Smooth muscle cell (in vitro differentiated cells): ENCODE results near the gene GLRX5. TPM values are rescaled to one million over a fixed set of nuclear protein-coding genes. Genes with fewer than 3 reads are reported as not detected.

ENCODE experiments used
- DNase-seq: peaks from one replicate; lab custom pipeline; 2025; ENCODE audit not compliant: unreplicated experiment; lab: John Stamatoyannopoulos, UW
- H2AFZ ChIP-seq: fragments of 200-600 bp; sonication (generic); 2 replicates; pipeline ENCODE4 v1.6.0; 2016; ENCODE audit warnings: antibody characterized with exemption, low read depth, mild to moderate bottlenecking
- H3F3A ChIP-seq: fragments of 200-600 bp; sonication (generic); 2 replicates; pipeline ENCODE4 v1.6.0; 2017; ENCODE audit warnings: antibody characterized with exemption, low read depth
- H3K27ac ChIP-seq: fragments of 200-600 bp; sonication (generic); 2 replicates; pipeline ENCODE4 v1.5.1; 2016; ENCODE audit warnings: low read depth, mild to moderate bottlenecking
- H3K27me3 ChIP-seq: fragments of 200-600 bp; sonication (generic); 2 replicates; pipeline ENCODE4 v1.6.1; 2016; ENCODE audit warnings: low read depth, mild to moderate bottlenecking
- H3K36me3 ChIP-seq: fragments of 200-600 bp; sonication (generic); 2 replicates; pipeline ENCODE4 v1.5.1; 2016; ENCODE audit warnings: low read depth
- H3K4me1 ChIP-seq: fragments of 200-600 bp; sonication (generic); 2 replicates; pipeline ENCODE4 v1.5.1; 2016; ENCODE audit warnings: low read depth
- H3K4me2 ChIP-seq: fragments of 200-600 bp; sonication (generic); 2 replicates; pipeline ENCODE4 v1.6.0; 2016; ENCODE audit warnings: mild to moderate bottlenecking
- H3K4me3 ChIP-seq: fragments of 200-600 bp; sonication (generic); 2 replicates; pipeline ENCODE4 v1.5.1; 2016; ENCODE audit warnings: mild to moderate bottlenecking
- H3K79me2 ChIP-seq: fragments of 200-600 bp; sonication (generic); 2 replicates; pipeline ENCODE4 v1.6.0; 2016; ENCODE audit warnings: low read depth, mild to moderate bottlenecking
- H3K9ac ChIP-seq: fragments of 200-600 bp; sonication (generic); 2 replicates; pipeline ENCODE4 v1.6.0; 2016; ENCODE audit warnings: low read depth
- H3K9me3 ChIP-seq: fragments of 200-600 bp; sonication (generic); replicated peaks from 2 replicates; pipeline ENCODE4 v1.5.1; 2016; ENCODE audit warnings: low read depth
- H4K20me1 ChIP-seq: fragments of 200-600 bp; sonication (generic); 2 replicates; pipeline ENCODE4 v1.6.0; 2016; ENCODE audit warnings: low read depth
- WGBS: methylation state at CpG from one replicate; pipeline ENCODE4 v1.1.7; 2016; ENCODE audit warnings: low lambda C conversion rate; 5-methylcytosine and 5-hydroxymethylcytosine counted together
- polyA plus RNA-seq: library from polyadenylated mRNA; unstranded; fragments of >200 nt; fragmentation: Nextera tagmentation; extraction: Ambion mirVana; gene quantifications from 2 replicates; pipeline ENCODE4 v1.2.1, GENCODE V29; 2016
- total RNA-seq: library from RNA; depleted of rRNA; stranded (reverse); fragments of >200 nt; gene quantifications from 2 replicates; pipeline ENCODE4 v1.2.3, GENCODE V29; 2014
- TF ChIP-seq, protein P1 (sequence below): fragments of 200-600 bp; sonication (generic); IDR thresholded peaks from 2 replicates; pipeline ENCODE4 v1.5.1; 2017; ENCODE audit warnings: borderline replicate concordance, mild to moderate bottlenecking, antibody characterized with exemption; ENCODE audit not compliant: insufficient read depth, poor library complexity, severe bottlenecking

GLRX5 gene
- total and polyA plus RNA-seq, 2 experiments from 2014 or later: 42.4 to 79.8 TPM

- no peak overlapping the region for H3K4me2 ChIP-seq
- no peak overlapping the region for H3K4me3 ChIP-seq
- peaks cover 13% of the 10 kb centered on the region for H3K4me1 ChIP-seq
- H3K27ac ChIP-seq: no peak overlapping the region
- 87% methylated on average over 5 of the region's 5 CpGs for WGBS
- no peak for DNase-seq
- peaks cover 36% of the 10 kb centered on the region for H3K79me2 ChIP-seq
- peaks cover 8% of the 10 kb centered on the region for H4K20me1 ChIP-seq
- peaks cover 30% of the 10 kb centered on the region for H3F3A ChIP-seq
- no peaks in the 10 kb centered on the region for H3K27me3 ChIP-seq
- no peaks in the 10 kb centered on the region for H3K9me3 ChIP-seq
- TF ChIP-seq, protein P1, sequence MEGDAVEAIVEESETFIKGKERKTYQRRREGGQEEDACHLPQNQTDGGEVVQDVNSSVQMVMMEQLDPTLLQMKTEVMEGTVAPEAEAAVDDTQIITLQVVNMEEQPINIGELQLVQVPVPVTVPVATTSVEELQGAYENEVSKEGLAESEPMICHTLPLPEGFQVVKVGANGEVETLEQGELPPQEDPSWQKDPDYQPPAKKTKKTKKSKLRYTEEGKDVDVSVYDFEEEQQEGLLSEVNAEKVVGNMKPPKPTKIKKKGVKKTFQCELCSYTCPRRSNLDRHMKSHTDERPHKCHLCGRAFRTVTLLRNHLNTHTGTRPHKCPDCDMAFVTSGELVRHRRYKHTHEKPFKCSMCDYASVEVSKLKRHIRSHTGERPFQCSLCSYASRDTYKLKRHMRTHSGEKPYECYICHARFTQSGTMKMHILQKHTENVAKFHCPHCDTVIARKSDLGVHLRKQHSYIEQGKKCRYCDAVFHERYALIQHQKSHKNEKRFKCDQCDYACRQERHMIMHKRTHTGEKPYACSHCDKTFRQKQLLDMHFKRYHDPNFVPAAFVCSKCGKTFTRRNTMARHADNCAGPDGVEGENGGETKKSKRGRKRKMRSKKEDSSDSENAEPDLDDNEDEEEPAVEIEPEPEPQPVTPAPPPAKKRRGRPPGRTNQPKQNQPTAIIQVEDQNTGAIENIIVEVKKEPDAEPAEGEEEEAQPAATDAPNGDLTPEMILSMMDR: no peak
- no peak overlapping the region for H2AFZ ChIP-seq
- no peak overlapping the region for H3K9ac ChIP-seq
- H3K36me3 ChIP-seq: no peaks in the 10 kb centered on the region
Measured at GRCh38 chr14:95525999-95526398, 8.9 kb upstream of the GLRX5 start.

DNA sequence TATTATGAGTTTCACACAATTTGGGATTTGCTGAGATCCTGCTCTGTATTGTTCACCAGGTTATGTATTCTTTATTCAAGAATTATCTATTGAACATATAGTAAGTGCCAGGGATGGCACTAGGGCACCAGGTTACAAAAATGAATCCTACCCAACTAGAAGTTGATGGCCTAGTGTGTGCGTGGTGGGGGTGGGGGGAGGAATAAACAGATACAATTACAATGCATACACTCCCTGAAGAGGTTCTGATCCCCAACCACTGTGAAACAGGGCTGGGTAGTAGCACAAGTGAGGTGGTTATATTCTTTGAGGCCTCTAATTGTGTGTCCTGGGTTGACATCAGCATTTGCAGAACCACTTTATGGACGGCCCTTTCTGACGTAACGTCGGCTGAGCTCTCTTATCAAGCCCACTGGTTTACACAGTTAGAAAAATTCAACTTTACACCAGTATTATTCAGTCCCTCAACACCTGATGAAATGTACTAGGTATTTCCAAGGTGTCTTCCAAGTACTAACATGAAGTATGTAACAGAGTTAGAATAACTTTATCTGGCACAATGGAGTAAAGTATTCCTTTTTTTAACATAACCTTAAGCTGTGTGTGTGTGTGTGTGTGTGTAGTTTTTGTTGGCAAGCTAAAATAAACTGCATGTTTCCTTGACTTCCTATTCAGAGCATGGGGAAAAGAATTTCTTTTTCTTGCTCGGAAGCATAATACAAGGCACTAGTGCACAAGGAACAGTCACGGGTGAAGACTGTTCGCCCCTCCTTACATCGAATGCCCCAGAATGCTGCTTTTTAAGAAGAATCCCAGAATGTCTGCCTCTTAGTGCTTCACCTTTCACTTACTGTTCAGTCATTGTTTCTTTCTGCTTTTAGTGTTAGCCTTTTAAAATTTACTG lies 8.1 kb upstream of the GLRX5 start:
- WGBS: 68% methylated on average over 9 of the region's 9 CpGs
- Histone ChIP-seq H3K79me2 (peaks cover 38% of the 10 kb centered on the region), H3K27ac (peak overlapping the region; percentile 64), H3K27me3 (no peaks in the 10 kb centered on the region), H3K9me3 (no peaks in the 10 kb centered on the region), H3K4me2 (peak overlapping the region; percentile 59), H3K36me3 (no peaks in the 10 kb centered on the region), H3F3A (peaks cover 37% of the 10 kb centered on the region), H2AFZ (no peak overlapping the region), H3K9ac (no peak overlapping the region), H3K4me3 (no peak overlapping the region), H4K20me1 (peaks cover 11% of the 10 kb centered on the region), H3K4me1 (peaks cover 18% of the 10 kb centered on the region)
- DNase-seq: no peak
- TF ChIP-seq, protein P1: no peak

GRCh38 chr14:95527387-95528002 lies 7.4 kb upstream of the GLRX5 start:
- H3K4me3 ChIP-seq: no peak overlapping the region
- no peak overlapping the region for H2AFZ ChIP-seq
- no peak overlapping the region for H3K9ac ChIP-seq

More at GRCh38 chr14:95527387-95528002, 7.4 kb upstream of the GLRX5 start:
- 70% methylated on average over 4 of the region's 4 CpGs for WGBS
- H3K27ac ChIP-seq: peak overlapping the region; percentile 64
- H4K20me1 ChIP-seq: peaks cover 11% of the 10 kb centered on the region
- no peaks in the 10 kb centered on the region for H3K27me3 ChIP-seq
- no peaks in the 10 kb centered on the region for H3K36me3 ChIP-seq
- TF ChIP-seq, protein P1: peak; percentile 79
- H3F3A ChIP-seq: peaks cover 34% of the 10 kb centered on the region
- no peaks in the 10 kb centered on the region for H3K9me3 ChIP-seq
- DNase-seq: no peak
- peaks cover 26% of the 10 kb centered on the region for H3K4me1 ChIP-seq
- H3K4me2 ChIP-seq: peak overlapping the region; percentile 59
- peaks cover 46% of the 10 kb centered on the region for H3K79me2 ChIP-seq
